K562 (cell line): ENCODE results near the gene POU2AF1. TPM values are rescaled to one million over a fixed set of nuclear protein-coding genes. Genes with fewer than 3 reads are reported as not detected.

Experiments
- ATAC-seq: fragments of 200-7000 bp; cut with Tn5 transposase; 3 replicates; pipeline ENCODE4 v1.9.1; 2020; ENCODE audit warnings: moderate library complexity
- BruUV-seq: library from RNA; stranded (reverse); fragments of 400-500 nt; replicated peaks from 2 replicates; lab custom pipeline; 2021; lab: Mats Ljungman, UMichigan
- CTCF ChIA-PET: fragments of 300-600 bp; formaldehyde crosslinking; extraction: SDS; loops from one replicate; lab custom pipeline; 2021; ENCODE audit warnings: low intra/inter-chr PET ratio; lab: Yijun Ruan, JAX
- POLR2A ChIA-PET: fragments of 300-600, 350-650 bp; sonication (Branson Sonifier 250); formaldehyde crosslinking; extraction: SDS; loops from one replicate; lab custom pipeline; 2021; ENCODE audit warnings: antibody characterized with exemption, inconsistent platforms; lab: Yijun Ruan, JAX
- DNase-seq, 4 experiments: peaks; one replicate each; pipeline versions ENCODE4 v3.0.0 to v3.0.0-alpha.2; 2011 to 2018; ENCODE audit warnings: low spot score in 3 of 4, mixed read lengths in 3 of 4; ENCODE audit errors: extremely low read depth in 1 of 4
- FAIRE-seq: peaks from 2 replicates; lab custom pipeline; 2011; peaks lifted over from hg19 to GRCh38; lab: Jason Lieb, UNC
- H2AFZ ChIP-seq: 2 replicates; pipeline ENCODE4 v1.6.0; 2011; ENCODE audit warnings: low read depth, low read length, control low read depth, inconsistent platforms
- H3K27ac ChIP-seq: fragments of 200-600 bp; 3 replicates; pipeline ENCODE4 v1.8.0; 2011; ENCODE audit warnings: low read depth, mild to moderate bottlenecking, control low read depth, inconsistent platforms, low read length, moderate library complexity, mixed read lengths; ENCODE audit errors: extremely low read depth
- H3K27me3 ChIP-seq, 2 experiments: fragments of 300-600 bp in 1 of 2; 2 replicates in 1 of 2; 3 replicates in 1 of 2; pipeline versions ENCODE4 v1.6.0 to v1.8.0; 2011; ENCODE audit warnings: inconsistent platforms in 2 of 2, low read length in 2 of 2, mild to moderate bottlenecking in 1 of 2, mixed read lengths in 1 of 2, moderate library complexity in 1 of 2; ENCODE audit not compliant: control insufficient read depth in 2 of 2, insufficient read depth in 2 of 2
- H3K36me3 ChIP-seq: fragments of 300-600 bp; 3 replicates; pipeline ENCODE4 v1.8.0; 2011; ENCODE audit warnings: mild to moderate bottlenecking, low read length, inconsistent platforms; ENCODE audit not compliant: control insufficient read depth, insufficient read depth
- H3K4me1 ChIP-seq, 2 experiments: fragments of 200-600 bp in 1 of 2; replicated peaks in 1 of 2; 2 replicates in 1 of 2; 3 replicates in 1 of 2; pipeline versions ENCODE4 v1.5.1 to v1.8.0; 2011; ENCODE audit warnings: inconsistent platforms in 2 of 2, low read length in 2 of 2, mild to moderate bottlenecking in 1 of 2, mixed read lengths in 1 of 2, moderate library complexity in 1 of 2; ENCODE audit not compliant: control insufficient read depth in 2 of 2, insufficient read depth in 2 of 2
- H3K4me2 ChIP-seq: 2 replicates; pipeline ENCODE4 v1.6.1; 2011; ENCODE audit warnings: low read length, control low read depth, inconsistent platforms, mixed read lengths; ENCODE audit not compliant: insufficient read depth
- H3K4me3 ChIP-seq: fragments of 200-600 bp; sonication (generic), shearing (Covaris generic); 2 replicates; pipeline ENCODE4 v1.5.1; 2016; ENCODE audit warnings: control low read depth, inconsistent platforms
- H3K79me2 ChIP-seq: fragments of 200-600 bp; 3 replicates; pipeline ENCODE4 v1.8.0; 2011; ENCODE audit warnings: low read length, inconsistent platforms; ENCODE audit not compliant: control insufficient read depth, insufficient read depth
- H3K9ac ChIP-seq, 2 experiments: 2 replicates each; pipeline versions ENCODE4 v1.6.0 to v1.6.1; 2011; ENCODE audit warnings: low read depth in 2 of 2, low read length in 2 of 2, control low read depth in 1 of 2, inconsistent platforms in 1 of 2, mild to moderate bottlenecking in 1 of 2, mixed read lengths in 1 of 2; ENCODE audit not compliant: insufficient read depth in 1 of 2
- H3K9me1 ChIP-seq: one replicate; pipeline ENCODE4 v1.6.0; 2011; ENCODE audit warnings: inconsistent platforms, mild to moderate bottlenecking, low read length, moderate library complexity; ENCODE audit not compliant: control insufficient read depth, insufficient read depth
- H3K9me3 ChIP-seq: replicated peaks from 2 replicates; pipeline ENCODE4 v1.5.1; 2011; ENCODE audit warnings: low read depth, low read length, inconsistent platforms; ENCODE audit not compliant: control insufficient read depth, insufficient read depth
- H4K20me1 ChIP-seq: replicated peaks from 2 replicates; pipeline ENCODE4 v1.6.1; 2011; ENCODE audit warnings: low read length, inconsistent platforms, mixed read lengths; ENCODE audit not compliant: control insufficient read depth, insufficient read depth
- CC2D1A ChIP-seq: fragments of 450-650 bp; IDR thresholded peaks from 2 replicates; pipeline ENCODE4 v1.6.1; 2017; ENCODE audit warnings: mild to moderate bottlenecking
- CUX1 ChIP-seq: fragments of 200-800 bp; sonication (Bioruptor generic); IDR thresholded peaks from 2 replicates; pipeline ENCODE4 v1.6.1; 2016; ENCODE audit warnings: missing genetic modification characterization, missing compliant biosample characterization
- DACH1 ChIP-seq: fragments of 450-650 bp; IDR thresholded peaks from 2 replicates; pipeline ENCODE4 v1.6.1; 2018; ENCODE audit not compliant: partially characterized antibody
- ELF4 ChIP-seq: fragments of 450-650 bp; formaldehyde crosslinking; IDR thresholded peaks from 2 replicates; pipeline ENCODE4 v1.4.0; 2022; ENCODE audit warnings: missing genetic modification characterization
- HEY1 ChIP-seq: fragments of 250-450 bp; sonication (Bioruptor Pico); IDR thresholded peaks from 2 replicates; pipeline ENCODE4 v1.5.0; 2020; ENCODE audit warnings: mild to moderate bottlenecking, moderate library complexity, borderline replicate concordance
- MAZ ChIP-seq, 2 experiments: fragments of 450-650 bp in 1 of 2; sonication (generic) in 1 of 2; formaldehyde crosslinking; IDR thresholded peaks in 1 of 2; conservative IDR thresholded peaks in 1 of 2; 2 replicates each; pipeline versions ENCODE4 v1.4.0 to v1.5.0; 2020; ENCODE audit warnings: mild to moderate bottlenecking in 1 of 2, missing genetic modification reagents in 1 of 2
- POLR2B ChIP-seq: fragments of 450-650 bp; IDR thresholded peaks from 2 replicates; pipeline ENCODE4 v1.6.1; 2018; ENCODE audit warnings: low read depth; ENCODE audit not compliant: partially characterized antibody
- RAD21 ChIP-seq, 2 experiments: fragments of 250-450 bp in 1 of 2; fragments of 450-650 bp in 1 of 2; sonication (Bioruptor Pico) in 1 of 2; formaldehyde crosslinking in 1 of 2; IDR thresholded peaks in 1 of 2; conservative IDR thresholded peaks in 1 of 2; 2 replicates each; pipeline versions ENCODE4 v1.4.0 to v1.8.0; 2020 to 2022; ENCODE audit warnings: mild to moderate bottlenecking in 2 of 2, moderate library complexity in 1 of 2
- RBBP5 ChIP-seq: fragments of 200-600 bp; sonication (generic); IDR thresholded peaks from 2 replicates; pipeline ENCODE4 v1.6.1; 2012; ENCODE audit warnings: borderline replicate concordance, mild to moderate bottlenecking, low read length, control low read depth, inconsistent platforms; ENCODE audit not compliant: insufficient read depth, poor library complexity, severe bottlenecking
- WGBS: fragments of 100-300 bp; shearing (Covaris generic); methylation state at CpG from one replicate; pipeline ENCODE4 v1.1.6; 2016; ENCODE audit warnings: low coverage, mixed read lengths; ENCODE audit not compliant: insufficient coverage; ENCODE audit errors: missing lambda C conversion rate; 5-methylcytosine and 5-hydroxymethylcytosine counted together
- in situ Hi-C: fragments of 300-500 bp; cut with MboI; formaldehyde crosslinking; loops from 4 replicates; pipeline ENCODE4 v1.15.0; 2018; ENCODE audit warnings: inconsistent platforms, mixed read lengths
- intact Hi-C: fragments of 100-400 bp; cut with micrococcal nuclease; formaldehyde crosslinking; loops from 2 replicates; pipeline ENCODE4 v1.14.2; 2022
- polyA plus RNA-seq, 8 experiments: library from polyadenylated mRNA; depleted of rRNA in 4 of 8; stranded (reverse) in 5 of 8; unstranded in 3 of 8; fragments of >200 nt; fragmentation: Nextera tagmentation in 2 of 8; fragmentation: Illumina TruSeq in 1 of 8; extraction: Ambion mirVana in 2 of 8; extraction: Trizol in 1 of 8; gene quantifications; 2 replicates each; pipeline versions ENCODE4 v1.2.1 to v1.2.3, GENCODE V29; 2011 to 2014; ENCODE audit warnings: inconsistent platforms in 1 of 8, missing spikeins in 1 of 8
- total RNA-seq, 7 experiments: library from RNA; depleted of rRNA in 6 of 7; stranded (reverse); fragments of >200 nt in 6 of 7; fragmentation: Illumina TruSeq in 2 of 7; extraction: Trizol in 2 of 7; gene quantifications; 2 replicates each; pipeline versions ENCODE4 v1.2.1 to v1.2.3, GENCODE V29; 2011 to 2021; ENCODE audit warnings: low replicate concordance in 1 of 7
- TF ChIP-seq, protein P1 (sequence below): fragments of 450-650 bp; formaldehyde crosslinking; IDR thresholded peaks from 2 replicates; pipeline ENCODE4 v1.4.0; 2022; ENCODE audit warnings: mild to moderate bottlenecking, moderate library complexity
- TF ChIP-seq, protein P2 (sequence below): fragments of 250-450 bp; sonication (Bioruptor Pico); IDR thresholded peaks from 2 replicates; pipeline ENCODE4 v1.5.0; 2020; ENCODE audit warnings: mild to moderate bottlenecking, borderline replicate concordance

Gene POU2AF1
- total and polyA plus RNA-seq, 9 of the 15 experiments (the other 6 are each of a cell fraction or from before 2014, with no cell fraction given), result 0.09 TPM; not detected in 8

DNA sequence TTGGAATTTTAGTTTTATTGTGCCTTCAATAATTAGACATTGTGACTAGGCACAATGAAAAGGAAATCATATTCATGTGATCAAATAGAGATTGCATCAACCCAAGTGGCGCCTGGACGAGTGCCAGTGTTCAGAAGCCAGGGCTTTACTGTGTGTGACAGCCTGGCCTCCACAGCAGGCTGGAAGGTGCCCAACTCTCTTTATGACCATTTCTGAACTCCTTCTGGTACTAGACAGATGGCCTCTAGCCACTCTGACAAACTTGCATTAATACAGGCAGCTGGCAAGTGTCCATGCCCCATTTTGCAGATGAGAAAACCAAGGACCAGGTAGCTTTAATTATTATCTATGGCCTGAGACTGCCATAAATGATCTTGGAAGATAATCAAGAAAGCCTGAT, 8.3 kb upstream of the POU2AF1 start:
- BruUV-seq, result no TSS peak
- FAIRE-seq (no peak), DNase-seq (no peak), ATAC-seq (no peak)
- POLR2A ChIA-PET, result no interaction called here
- Histone ChIP-seq H3K9me3 (no peaks in the 10 kb centered on the region), H3K27ac (no peak overlapping the region), H3K9ac (no peak overlapping the region), H3K4me1 (no peaks in the 10 kb centered on the region), H2AFZ (no peak overlapping the region), H3K4me2 (no peak overlapping the region), H3K4me3 (no peak overlapping the region), H3K36me3 (no peaks in the 10 kb centered on the region), H4K20me1 (no peaks in the 10 kb centered on the region), H3K79me2 (no peaks in the 10 kb centered on the region), H3K27me3 (no peaks in the 10 kb centered on the region; a peak in 1 of 5 replicates), H3K9me1 (no peaks in the 10 kb centered on the region)
- intact Hi-C loops, result no loop called here
- WGBS, result 0% methylated on average over 2 of the region's 2 CpGs
- in situ Hi-C loops, result no loop called here
- CTCF ChIA-PET, result no interaction called here
- TF ChIP-seq RBBP5 (no peak), DACH1 (no peak), ELF4 (CRISPR knock-in tag) (no peak), CC2D1A (no peak), MAZ (CRISPR knock-in tag; conservative IDR thresholded peaks at IDR 0.05 in 1 of 2, IDR thresholded peaks at IDR 0.05 in 1 of 2) (no peak), HEY1 (no peak), CUX1 (CRISPR knock-in tag) (no peak), RAD21 (CRISPR knock-in tag; conservative IDR thresholded peaks at IDR 0.05 in 1 of 2, IDR thresholded peaks at IDR 0.05 in 1 of 2) (no peak), POLR2B (no peak)
- TF ChIP-seq, protein P1, sequence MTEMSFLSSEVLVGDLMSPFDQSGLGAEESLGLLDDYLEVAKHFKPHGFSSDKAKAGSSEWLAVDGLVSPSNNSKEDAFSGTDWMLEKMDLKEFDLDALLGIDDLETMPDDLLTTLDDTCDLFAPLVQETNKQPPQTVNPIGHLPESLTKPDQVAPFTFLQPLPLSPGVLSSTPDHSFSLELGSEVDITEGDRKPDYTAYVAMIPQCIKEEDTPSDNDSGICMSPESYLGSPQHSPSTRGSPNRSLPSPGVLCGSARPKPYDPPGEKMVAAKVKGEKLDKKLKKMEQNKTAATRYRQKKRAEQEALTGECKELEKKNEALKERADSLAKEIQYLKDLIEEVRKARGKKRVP, result no peak
- TF ChIP-seq, protein P2, sequence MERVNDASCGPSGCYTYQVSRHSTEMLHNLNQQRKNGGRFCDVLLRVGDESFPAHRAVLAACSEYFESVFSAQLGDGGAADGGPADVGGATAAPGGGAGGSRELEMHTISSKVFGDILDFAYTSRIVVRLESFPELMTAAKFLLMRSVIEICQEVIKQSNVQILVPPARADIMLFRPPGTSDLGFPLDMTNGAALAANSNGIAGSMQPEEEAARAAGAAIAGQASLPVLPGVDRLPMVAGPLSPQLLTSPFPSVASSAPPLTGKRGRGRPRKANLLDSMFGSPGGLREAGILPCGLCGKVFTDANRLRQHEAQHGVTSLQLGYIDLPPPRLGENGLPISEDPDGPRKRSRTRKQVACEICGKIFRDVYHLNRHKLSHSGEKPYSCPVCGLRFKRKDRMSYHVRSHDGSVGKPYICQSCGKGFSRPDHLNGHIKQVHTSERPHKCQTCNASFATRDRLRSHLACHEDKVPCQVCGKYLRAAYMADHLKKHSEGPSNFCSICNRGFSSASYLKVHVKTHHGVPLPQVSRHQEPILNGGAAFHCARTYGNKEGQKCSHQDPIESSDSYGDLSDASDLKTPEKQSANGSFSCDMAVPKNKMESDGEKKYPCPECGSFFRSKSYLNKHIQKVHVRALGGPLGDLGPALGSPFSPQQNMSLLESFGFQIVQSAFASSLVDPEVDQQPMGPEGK (CRISPR knock-in tag), result no peak
